ENCODE measurements around the gene CNTNAP2. TPM values are rescaled to one million over a fixed set of nuclear protein-coding genes. Genes with fewer than 3 reads are reported as not detected.
"Not testable (repeated sequence)": the region's sequence is repeated elsewhere in the genome, so short reads cannot be mapped to it uniquely, and the experiment has no call there.

Gene CNTNAP2
- total RNA-seq, 1 experiment from 2014 or later: 60.0 TPM

DNA sequence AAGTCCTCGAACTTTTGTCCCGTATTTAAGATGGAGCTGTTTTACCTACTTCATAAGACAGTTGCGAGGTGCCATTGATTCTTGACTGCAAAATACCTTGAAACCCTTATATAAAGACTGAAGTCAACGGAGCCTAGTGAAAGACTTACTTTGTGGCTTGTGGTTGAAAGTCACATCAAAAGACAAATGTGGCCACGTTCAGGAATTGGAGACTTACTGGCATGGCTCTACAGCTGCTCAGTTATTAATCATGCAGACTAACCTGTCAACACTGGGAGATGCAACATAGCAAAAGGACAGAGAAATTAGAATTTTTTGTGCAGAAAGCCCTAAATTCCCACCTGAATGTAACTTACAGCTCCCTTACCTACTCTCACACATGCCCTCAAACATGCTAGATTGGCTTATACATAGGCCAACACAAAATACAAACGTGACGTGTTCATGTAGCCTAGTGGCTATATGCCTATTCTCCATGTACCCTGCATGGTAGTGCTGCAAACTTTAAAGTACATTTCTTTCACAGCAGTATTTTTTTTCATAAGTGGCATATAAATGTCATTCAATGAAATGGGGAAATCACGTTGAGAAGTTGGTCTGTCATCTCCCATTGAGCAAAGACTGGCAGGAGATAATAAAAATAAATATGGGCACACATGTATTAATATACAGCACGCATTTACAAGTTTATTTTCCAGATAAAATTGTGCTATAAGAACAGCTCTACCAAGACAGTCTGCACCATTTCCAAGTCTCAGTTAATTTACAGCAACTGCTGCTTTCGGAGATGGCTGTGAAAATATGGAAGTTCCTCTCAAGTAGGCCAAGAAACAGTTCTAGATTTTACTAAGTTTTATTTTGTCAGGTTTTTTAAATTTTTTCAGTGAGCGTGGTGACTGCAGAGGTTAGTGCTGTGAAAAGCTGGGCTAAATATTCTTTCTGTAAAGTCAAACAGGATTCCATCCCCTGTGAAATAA, 2303.5 kb downstream of the CNTNAP2 start:
- no peak for TF ChIP-seq EZH2 (IDR thresholded peaks at IDR 0.05; ENCODE audit: borderline replicate concordance, low read depth, low read length, poor library complexity, severe bottlenecking)
- TF ChIP-seq, protein P1, sequence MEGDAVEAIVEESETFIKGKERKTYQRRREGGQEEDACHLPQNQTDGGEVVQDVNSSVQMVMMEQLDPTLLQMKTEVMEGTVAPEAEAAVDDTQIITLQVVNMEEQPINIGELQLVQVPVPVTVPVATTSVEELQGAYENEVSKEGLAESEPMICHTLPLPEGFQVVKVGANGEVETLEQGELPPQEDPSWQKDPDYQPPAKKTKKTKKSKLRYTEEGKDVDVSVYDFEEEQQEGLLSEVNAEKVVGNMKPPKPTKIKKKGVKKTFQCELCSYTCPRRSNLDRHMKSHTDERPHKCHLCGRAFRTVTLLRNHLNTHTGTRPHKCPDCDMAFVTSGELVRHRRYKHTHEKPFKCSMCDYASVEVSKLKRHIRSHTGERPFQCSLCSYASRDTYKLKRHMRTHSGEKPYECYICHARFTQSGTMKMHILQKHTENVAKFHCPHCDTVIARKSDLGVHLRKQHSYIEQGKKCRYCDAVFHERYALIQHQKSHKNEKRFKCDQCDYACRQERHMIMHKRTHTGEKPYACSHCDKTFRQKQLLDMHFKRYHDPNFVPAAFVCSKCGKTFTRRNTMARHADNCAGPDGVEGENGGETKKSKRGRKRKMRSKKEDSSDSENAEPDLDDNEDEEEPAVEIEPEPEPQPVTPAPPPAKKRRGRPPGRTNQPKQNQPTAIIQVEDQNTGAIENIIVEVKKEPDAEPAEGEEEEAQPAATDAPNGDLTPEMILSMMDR (conservative IDR thresholded peaks at IDR 0.05; ENCODE audit: low read depth, low read length): no peak
- no TSS peak for BruUV-seq (replicated peaks)
- DNase-seq (ENCODE audit: low spot score): no peak
- H3K4me3 ChIP-seq (ENCODE audit: low read depth, low read length, poor library complexity, severe bottlenecking): no peak overlapping the region
- peaks cover 5% of the 10 kb centered on the region for H3K9me3 ChIP-seq (ENCODE audit: low read depth, low read length, poor library complexity, severe bottlenecking)
- CTCF ChIA-PET: no interaction called here
- no peak overlapping the region for H3K27ac ChIP-seq (ENCODE audit: low read depth, low read length, poor library complexity, severe bottlenecking)
- intact Hi-C loops (cut with micrococcal nuclease; ENCODE audit: unreplicated experiment): no loop called here
- H3K4me1 ChIP-seq (ENCODE audit: insufficient read depth, low read length, poor library complexity, severe bottlenecking): no peaks in the 10 kb centered on the region
- POLR2A ChIA-PET (ENCODE audit: low non-redundant PET): no interaction called here
- no peaks in the 10 kb centered on the region for H3K27me3 ChIP-seq (replicated peaks; ENCODE audit: insufficient read depth, low read depth, low read length, poor library complexity)
- peaks cover 3% of the 10 kb centered on the region for H3K36me3 ChIP-seq (ENCODE audit: insufficient read depth, low read length, poor library complexity, severe bottlenecking)

DNA sequence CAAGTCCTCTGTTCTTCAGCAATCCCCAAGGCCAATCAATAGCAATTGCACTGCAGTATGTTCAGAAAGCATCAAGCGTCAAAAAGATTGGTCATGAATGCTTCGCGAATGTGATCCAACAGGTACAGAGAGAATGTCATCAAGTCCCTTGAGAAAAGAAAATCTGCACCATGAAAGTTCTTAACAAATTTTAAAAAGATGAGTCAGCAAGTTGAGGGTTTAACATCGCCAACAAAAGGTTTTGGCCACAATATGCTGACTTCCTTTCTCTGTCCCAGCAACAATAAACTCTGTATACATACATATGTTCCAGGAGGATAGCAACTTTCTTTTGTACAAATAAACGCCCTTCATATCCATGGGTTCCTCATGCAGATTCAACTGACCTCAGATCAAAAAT, 2305.4 kb downstream of the CNTNAP2 start:
- no peak overlapping the region for H3K4me3 ChIP-seq (ENCODE audit: low read depth, low read length, poor library complexity, severe bottlenecking)
- H3K36me3 ChIP-seq (ENCODE audit: insufficient read depth, low read length, poor library complexity, severe bottlenecking): no peaks in the 10 kb centered on the region
- POLR2A ChIA-PET (ENCODE audit: low non-redundant PET): no interaction called here
- H3K27me3 ChIP-seq (replicated peaks; ENCODE audit: insufficient read depth, low read depth, low read length, poor library complexity): no peaks in the 10 kb centered on the region
- CTCF ChIA-PET: no interaction called here
- no TSS peak for BruUV-seq (replicated peaks)
- no peak for DNase-seq (ENCODE audit: low spot score)
- no peaks in the 10 kb centered on the region for H3K4me1 ChIP-seq (ENCODE audit: insufficient read depth, low read length, poor library complexity, severe bottlenecking)
- H3K9me3 ChIP-seq (ENCODE audit: low read depth, low read length, poor library complexity, severe bottlenecking): peaks cover 5% of the 10 kb centered on the region
- no peak overlapping the region for H3K27ac ChIP-seq (ENCODE audit: low read depth, low read length, poor library complexity, severe bottlenecking)
- TF ChIP-seq, protein P1 (conservative IDR thresholded peaks at IDR 0.05; ENCODE audit: low read depth, low read length): no peak
- no peak for TF ChIP-seq EZH2 (IDR thresholded peaks at IDR 0.05; ENCODE audit: borderline replicate concordance, low read depth, low read length, poor library complexity, severe bottlenecking)
- intact Hi-C loops (cut with micrococcal nuclease; ENCODE audit: unreplicated experiment): no loop called here

DNA sequence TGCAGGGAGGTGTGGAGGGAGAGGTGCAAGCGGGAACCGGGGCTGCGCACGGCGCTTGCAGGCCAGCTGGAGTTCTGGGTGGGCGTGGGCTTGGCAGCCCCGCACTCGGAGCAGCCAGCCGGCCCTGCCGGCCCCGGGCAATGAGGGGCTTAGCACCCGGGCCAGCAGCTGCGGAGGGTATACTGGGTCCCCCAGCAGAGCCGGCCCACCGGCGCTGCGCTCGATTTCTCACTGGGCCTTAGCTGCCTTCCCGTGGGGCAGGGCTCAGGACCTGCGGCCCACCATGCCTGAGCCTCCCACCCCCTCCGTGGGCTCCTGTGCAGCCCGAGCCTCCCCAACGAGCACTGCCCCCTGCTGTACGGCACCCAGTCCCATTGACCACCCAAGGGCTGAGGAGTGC, 2309.8 kb downstream of the CNTNAP2 start:
- H3K36me3 ChIP-seq (ENCODE audit: insufficient read depth, low read length, poor library complexity, severe bottlenecking); BruUV-seq (replicated peaks); H3K27me3 ChIP-seq (replicated peaks; ENCODE audit: insufficient read depth, low read depth, low read length, poor library complexity); H3K9me3 ChIP-seq (ENCODE audit: low read depth, low read length, poor library complexity, severe bottlenecking); H3K4me1 ChIP-seq (ENCODE audit: insufficient read depth, low read length, poor library complexity, severe bottlenecking); H3K4me3 ChIP-seq (ENCODE audit: low read depth, low read length, poor library complexity, severe bottlenecking); DNase-seq (ENCODE audit: low spot score); intact Hi-C loops (cut with micrococcal nuclease; ENCODE audit: unreplicated experiment); POLR2A ChIA-PET (ENCODE audit: low non-redundant PET); H3K27ac ChIP-seq (ENCODE audit: low read depth, low read length, poor library complexity, severe bottlenecking); CTCF ChIA-PET: not testable (repeated sequence)

DNA sequence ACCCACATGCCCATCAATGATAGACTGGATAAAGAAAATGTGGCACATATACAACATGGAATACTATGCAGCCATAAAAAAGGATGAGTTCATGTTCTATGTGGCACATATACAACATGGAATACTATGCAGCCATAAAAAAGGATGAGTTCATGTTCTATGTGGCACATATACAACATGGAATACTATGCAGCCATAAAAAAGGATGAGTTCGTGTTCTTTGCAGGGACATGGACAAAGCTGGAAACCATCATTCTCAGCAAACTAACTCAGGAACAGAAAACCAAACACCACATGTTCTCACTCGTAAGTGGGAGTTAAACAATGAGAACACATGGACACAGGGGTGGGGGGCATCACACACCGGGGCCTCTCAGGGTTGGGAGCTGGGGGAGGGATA, 2314.1 kb downstream of the CNTNAP2 start:
- BruUV-seq (replicated peaks); intact Hi-C loops (cut with micrococcal nuclease; ENCODE audit: unreplicated experiment); H3K4me3 ChIP-seq (ENCODE audit: low read depth, low read length, poor library complexity, severe bottlenecking); H3K9me3 ChIP-seq (ENCODE audit: low read depth, low read length, poor library complexity, severe bottlenecking); H3K36me3 ChIP-seq (ENCODE audit: insufficient read depth, low read length, poor library complexity, severe bottlenecking); H3K27ac ChIP-seq (ENCODE audit: low read depth, low read length, poor library complexity, severe bottlenecking); DNase-seq (ENCODE audit: low spot score); POLR2A ChIA-PET (ENCODE audit: low non-redundant PET); H3K27me3 ChIP-seq (replicated peaks; ENCODE audit: insufficient read depth, low read depth, low read length, poor library complexity); H3K4me1 ChIP-seq (ENCODE audit: insufficient read depth, low read length, poor library complexity, severe bottlenecking); CTCF ChIA-PET: not testable (repeated sequence)
